ENCODE results near the gene SLC2A3.
A peak's percentile ranks its signal among the peaks of the same experiment; 100 is the strongest.
"Not testable (repeated sequence)": the region's sequence is repeated elsewhere in the genome, so short reads cannot be mapped to it uniquely, and the experiment has no call there.

Gene SLC2A3

DNA sequence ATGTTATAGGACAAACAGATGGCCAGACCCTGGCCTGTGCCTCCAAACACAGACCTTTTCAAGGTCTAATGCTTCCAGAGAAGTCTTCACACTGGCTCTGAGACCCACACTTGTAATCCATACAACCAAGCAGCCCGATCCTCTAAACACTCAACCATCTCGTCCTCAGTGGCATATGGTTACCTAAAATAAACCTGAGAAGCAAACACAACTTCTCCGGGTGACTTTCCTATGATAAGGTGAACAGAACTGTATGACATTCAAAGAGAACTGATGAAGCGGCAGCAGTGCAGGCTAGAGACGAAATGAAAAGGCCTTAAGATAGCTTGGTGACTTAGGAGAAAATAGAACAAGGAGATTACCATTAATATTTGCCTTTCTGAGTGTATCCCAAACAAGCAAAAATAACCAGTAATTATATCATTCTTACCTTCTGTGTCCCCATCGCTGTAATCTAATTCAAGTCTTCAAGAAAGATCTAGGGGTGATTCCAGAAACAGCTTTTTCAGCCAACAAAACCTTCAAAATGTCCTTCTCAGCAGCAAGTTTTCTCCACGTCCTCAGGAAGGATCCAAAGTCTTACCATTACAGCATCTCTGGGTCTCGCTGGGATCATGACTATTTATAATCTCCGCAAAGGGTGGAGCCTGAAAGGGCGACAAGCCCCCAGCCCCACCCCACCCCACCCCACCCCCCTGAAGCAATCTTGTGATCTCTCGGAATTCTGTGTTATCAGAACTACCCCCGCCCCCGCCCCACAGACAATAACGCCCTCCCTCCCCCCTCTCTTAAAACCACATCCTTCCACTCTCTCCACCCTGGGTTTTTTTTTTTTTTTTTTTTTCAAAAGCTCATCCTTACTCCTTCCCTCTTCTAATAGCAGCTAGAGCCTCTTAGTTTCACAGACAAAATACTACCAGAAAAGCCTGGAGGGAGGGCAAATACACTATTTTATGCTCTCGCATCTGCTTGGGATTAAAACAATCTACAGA is at the start of gene SLC2A3:
Gene SLC2A3, minus strand, starts transcription at position 598 of the 992 bp plus-strand sequence. Its CDS starts 153 bp downstream, at position 445.
- DNase-seq (ENCODE audit: low read depth in 2 of 2), result peak; percentile 44 to 58

DNA sequence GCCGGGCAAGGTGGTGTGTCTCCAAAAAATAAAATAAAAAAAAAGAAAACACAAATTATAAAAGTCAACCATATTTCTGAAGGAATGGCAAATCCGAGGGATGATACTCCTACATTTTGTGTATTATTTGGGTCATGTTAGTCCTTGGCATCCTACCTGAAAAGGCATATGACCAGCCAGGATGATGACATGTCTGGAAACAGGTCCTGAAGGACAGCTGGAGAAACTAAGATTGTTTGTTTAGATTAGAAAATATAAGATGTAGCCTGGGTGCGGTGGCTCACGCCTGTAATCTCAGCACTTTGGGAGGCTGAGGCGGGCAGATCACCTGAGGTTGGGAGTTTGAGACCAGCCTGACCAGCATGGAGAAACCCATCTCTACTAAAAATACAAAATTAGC is 48.9 kb upstream of the SLC2A3 start:
- DNase-seq (ENCODE audit: low read depth in 2 of 2), result no peak

DNA sequence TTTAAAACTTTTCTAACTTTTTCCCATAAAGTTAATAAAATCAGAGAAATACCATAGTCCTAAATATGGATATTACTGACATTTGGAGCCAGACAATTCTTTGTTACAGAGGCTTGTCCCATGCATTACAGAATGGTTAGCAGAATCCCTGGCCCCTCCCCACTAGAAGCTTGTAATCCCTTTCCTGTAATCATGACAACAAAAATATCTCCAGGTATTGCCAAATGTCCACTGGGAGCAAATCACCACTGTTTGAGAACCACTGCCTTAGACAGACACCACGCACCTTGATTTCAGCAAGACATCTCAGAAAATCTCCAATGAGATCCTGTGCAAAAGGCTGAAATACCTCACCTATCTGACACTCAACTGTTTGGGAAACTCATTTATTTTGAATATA is 47.5 kb upstream of the SLC2A3 start:
- not testable (repeated sequence) for DNase-seq (ENCODE audit: low read depth in 2 of 2)

DNA sequence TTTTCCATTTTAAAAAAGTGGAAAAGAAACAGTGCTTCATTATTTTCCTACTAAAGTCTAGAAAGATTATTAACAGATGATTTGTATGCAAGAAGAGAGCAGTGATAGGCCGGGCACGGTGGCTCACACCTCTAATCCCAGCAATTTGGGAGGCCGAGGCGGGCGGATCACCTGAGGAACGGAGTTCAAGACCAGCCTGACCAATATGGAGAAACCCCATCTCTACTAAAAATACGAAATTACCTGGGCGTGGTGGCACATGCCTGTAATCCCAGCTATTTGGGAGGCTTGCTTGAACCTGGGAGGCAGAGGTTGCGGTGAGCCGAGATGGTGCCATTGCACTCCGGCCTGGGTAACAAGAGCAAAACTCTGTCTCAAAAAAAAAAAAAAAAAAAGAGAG is 47.0 kb upstream of the SLC2A3 start:
- not testable (repeated sequence) for DNase-seq (ENCODE audit: low read depth in 2 of 2)

DNA sequence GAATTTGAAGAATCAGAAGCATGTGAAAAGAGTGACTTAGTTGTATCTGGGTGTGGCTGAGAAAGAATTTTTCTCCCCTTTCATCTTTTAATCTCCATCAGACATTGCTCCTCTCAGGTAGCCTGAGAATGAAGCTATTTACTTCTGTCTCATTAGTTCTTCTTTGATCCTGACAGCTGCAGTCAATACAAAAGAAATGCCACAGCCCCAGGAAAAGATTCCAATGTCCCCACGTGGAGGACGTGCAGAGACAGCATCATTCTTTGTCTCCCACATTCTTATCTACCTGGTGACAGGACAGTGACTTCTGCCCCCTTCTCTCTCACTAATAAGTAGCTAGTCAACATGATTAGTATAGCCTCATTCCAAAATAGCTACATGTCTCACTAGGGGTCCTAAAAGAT is 46.3 kb upstream of the SLC2A3 start:
- not testable (repeated sequence) for DNase-seq (ENCODE audit: low read depth in 2 of 2)

DNA sequence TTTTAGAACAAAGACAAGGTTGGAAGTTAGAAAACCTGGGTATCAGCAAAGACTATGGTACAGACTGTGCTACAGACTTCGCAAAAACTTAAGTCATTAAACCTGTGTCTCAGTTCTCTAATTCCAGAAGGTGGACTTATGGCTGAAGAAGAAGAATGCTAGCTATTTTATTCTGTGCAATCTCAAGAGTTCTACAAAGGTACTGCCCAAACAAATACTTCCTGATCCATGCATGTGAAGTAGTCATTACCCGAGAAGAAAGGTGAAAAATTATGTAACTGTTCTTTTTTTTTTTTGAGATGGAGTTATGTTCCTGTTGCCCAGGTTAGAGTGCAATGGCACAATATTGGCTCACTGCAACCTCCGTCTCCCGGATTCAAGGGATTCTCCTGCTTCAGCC is 45.5 kb upstream of the SLC2A3 start:
- DNase-seq (ENCODE audit: low read depth in 2 of 2), result no peak

DNA sequence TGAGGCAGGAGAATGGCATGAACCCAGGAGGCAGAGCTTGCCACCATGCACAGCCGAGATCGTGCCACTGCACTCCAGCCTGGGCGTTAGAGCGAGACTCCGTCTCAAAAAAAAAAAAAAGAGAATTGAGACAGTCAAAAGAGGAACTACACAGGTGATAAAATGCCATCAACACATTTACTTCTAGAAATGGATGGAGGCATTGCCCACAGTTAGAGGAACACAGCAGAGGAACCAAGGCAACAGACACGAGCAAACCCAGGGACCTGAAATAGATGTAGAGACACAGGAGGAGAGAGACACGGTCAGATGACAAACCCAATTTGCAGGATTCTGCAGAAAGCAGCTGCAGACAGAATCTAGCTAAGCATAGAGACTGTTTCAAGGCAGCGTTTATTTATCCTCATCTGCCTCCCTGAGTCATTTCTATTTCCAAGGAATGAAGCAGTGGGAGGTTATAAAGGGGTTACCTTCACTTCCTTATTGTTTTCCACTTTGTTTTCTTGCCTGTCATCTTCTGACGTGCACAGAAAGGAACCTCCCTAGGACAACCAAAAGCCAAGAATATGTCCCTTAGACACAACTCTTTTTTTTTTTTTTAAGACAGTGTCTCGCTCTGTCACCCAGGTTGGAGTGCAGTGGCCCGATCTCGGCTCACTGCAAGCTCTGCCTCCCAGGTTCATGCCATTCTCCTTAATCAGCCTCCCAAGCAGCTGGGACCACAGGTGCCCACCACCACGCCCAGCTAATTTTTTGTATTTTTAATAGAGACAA is 41.6 kb upstream of the SLC2A3 start:
- not testable (repeated sequence) for DNase-seq (ENCODE audit: low read depth in 2 of 2)

DNA sequence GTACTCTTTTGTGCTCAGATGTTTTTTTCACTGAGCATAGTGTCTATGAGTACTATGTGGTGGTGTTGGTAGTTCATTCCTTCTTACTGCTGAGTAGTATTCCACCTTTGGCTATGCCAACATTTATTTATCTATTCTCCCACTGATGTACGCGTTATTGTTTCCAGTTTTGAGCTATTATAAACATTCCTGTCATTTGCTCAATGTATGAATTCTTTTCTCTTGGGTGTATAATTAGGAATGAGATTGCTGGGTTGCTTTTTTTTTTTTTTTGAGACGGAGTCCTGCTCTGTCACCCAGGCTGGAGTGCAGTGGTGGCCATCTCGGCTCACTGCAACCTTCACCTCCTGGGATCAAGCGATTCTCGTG is 37.5 kb upstream of the SLC2A3 start:
- DNase-seq (ENCODE audit: low read depth in 2 of 2), result no peak

DNA sequence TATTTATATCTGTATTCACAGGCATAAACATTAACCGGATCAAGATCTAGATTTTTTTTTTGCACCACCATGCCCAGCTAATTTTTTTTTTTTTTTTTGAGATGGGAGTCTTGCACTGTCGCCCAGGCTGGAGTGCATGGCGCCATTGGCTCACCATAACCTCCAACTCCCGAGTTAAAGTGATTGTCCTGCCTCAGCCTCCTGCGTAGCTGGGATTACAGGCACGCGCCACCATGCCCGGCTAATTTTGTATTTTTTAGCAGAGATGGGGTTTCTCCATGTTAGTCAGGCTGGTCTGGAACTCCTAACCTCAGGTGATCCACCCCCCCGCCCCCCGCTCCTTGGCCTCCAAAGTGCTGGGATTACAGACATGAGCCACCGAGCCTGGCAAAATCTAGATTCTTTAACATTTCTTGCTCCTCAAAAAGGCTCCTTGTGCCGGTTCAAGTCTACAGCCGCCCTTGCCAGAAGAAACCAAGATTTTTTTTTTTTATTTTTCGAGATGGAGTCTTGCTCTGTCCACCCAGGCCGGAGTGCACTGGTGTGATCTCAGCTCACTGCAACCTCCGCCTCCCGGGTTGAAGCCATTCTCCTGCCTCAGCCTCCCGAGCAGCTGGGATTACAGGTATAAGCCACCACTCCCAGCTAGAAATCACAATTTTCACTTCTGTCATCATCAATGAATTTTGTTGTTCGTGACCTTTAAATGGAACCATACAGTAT is 36.9 kb upstream of the SLC2A3 start:
- no peak for DNase-seq (ENCODE audit: low read depth in 2 of 2)

DNA sequence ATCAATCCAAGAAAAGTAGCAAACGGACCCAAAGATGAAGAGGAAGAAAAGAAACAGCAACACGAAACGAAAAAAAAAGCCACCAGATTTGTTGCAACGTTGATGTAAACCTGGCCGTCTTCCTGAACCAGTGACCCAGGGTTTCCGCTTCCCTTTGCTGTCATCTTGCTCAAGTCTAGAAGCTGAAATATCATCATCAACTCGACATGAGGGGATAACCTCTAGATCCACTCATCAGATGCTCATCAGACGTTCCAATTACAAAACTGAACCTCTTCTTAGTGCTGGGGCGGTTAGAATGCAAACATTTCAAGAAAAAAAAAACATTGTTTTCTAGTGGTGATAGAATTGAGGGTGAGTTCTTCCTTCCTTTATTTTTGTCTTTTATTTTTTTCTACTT is 36.3 kb upstream of the SLC2A3 start:
- not testable (repeated sequence) for DNase-seq (ENCODE audit: low read depth in 2 of 2)

DNA sequence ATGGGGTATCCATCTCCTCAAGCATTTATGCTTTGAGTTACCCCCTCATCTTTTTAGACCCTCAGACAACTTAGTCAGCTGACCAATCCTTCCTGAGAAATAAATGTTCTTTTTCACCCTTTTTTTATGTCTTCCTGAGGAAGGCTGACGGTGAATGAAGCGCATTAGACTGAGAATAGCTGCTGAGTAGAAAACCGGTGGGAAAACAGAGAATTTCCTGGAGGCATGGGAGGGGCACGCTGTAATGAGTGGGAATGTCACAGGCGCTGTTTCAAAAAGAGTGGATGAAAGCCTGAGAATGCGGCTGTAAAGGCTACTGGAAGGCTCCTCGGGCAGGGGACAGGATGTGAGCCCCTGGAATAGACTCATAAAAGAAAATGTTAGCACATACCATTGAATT is 35.8 kb upstream of the SLC2A3 start:
- DNase-seq (ENCODE audit: low read depth in 2 of 2), result not testable (repeated sequence)

DNA sequence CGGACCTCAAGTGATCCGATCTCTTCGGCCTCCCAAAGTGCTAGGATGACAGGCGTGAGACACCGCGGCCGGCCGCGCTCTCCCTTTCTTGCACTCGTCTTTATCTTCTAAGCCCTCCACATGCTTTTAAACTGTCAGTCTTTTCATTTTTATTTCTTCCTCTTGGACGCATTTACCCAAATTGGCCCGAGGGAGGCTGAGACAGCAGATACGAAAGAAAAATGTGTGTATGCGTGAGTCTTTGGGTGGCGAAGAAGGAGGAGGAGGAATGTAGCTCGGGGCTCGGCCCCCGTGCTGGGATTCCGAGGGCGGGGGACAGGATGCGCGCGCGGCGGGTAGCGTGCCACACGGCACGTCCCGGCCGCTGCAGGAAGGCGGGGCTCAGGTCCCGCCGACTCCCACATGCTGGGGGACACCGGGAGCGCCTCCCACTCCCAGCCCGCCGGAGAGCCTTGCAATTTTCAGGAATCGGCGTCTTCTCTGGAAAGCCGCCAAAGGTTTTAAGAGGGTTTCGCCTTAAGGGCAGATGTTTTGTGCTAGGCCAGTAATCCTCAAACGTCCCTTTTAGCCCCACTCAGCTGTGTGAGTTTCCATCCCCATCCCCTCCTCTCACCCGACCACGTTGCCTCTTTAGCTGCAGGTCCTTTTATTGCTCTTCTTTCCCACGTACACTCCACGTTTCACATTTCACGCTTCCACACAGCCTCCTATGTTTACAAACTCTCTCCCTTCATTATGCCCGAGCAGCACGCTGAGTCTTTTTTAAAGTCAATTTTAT is 34.7 kb upstream of the SLC2A3 start:
- DNase-seq (ENCODE audit: low read depth in 2 of 2), result peak; percentile 51 to 74

DNA sequence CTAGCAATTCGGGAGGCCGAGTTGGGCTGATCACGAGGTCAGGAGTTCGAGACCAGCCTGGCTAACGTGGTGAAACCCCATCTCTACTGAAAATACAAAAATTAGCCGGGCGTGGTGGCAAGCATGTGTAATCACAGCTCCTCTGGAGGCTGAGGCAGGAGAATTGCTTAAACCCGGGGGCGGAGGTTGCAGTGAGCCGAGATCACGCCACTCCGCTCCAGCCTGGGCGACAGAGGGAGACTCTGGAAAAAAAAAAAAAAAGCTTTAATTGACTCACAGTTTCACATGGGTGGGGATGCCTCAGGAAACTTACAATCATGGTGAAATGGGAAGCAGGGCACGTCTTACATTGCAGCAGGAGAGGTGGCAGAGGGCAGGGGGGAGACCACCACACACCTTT is 30.6 kb upstream of the SLC2A3 start:
- no peak for DNase-seq (ENCODE audit: low read depth in 2 of 2)

DNA sequence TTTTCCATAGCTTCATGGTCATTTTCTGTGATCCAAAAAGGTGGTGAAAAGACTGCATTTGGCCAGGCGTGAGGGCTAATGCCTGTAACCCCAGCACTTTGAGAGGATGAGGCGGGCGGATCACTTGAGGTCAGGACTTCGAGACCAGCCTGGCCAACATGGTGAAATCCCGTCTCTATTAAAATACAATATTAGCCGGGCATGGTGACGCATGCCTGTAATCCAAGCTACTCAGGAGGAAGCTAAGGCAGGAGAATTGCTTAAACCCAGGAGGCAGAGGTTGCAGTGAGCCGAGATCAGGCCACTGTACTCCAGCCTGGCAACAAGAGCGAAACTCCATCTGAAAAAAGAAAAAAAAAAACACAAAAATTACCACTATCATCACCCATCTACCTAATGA is 28.7 kb upstream of the SLC2A3 start:
- not testable (repeated sequence) for DNase-seq (ENCODE audit: low read depth in 2 of 2)

DNA sequence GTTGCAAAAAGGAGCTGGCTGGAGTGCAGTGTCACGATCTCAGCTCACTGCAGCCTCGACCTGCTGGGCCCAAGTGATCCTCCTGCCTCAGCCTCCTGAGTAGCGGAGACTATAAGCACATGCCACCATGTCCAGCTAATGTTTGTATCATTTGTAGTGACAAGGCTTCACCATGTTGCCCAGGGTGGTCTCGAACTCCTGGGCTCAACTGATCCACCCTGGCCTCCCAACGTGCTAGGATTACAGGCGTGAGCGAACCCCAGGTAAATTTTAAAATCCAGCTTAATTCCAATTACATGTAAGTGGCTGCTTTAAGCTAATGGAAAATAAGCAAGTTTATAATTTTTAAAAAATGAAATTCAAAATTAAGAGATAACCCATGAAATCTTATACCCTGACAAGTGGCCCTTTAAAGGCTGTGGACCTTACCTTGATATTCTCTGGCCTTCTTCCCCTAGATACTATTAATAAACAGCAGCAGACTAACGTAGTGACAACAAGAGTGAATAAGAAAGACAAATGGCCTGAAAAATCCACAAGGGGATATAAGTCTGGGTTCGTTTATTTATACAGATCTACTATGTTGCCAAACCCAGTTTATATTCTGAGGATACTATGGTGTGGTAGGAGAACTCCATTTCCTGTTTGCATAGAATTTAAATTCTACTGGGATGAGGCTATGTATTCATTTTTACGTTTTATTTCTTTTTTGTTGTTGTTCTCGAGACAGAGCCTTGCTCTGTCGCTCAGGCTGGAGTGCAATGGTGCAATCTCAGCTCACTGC is 25.6 kb upstream of the SLC2A3 start:
- no peak for DNase-seq (ENCODE audit: low read depth in 2 of 2)

DNA sequence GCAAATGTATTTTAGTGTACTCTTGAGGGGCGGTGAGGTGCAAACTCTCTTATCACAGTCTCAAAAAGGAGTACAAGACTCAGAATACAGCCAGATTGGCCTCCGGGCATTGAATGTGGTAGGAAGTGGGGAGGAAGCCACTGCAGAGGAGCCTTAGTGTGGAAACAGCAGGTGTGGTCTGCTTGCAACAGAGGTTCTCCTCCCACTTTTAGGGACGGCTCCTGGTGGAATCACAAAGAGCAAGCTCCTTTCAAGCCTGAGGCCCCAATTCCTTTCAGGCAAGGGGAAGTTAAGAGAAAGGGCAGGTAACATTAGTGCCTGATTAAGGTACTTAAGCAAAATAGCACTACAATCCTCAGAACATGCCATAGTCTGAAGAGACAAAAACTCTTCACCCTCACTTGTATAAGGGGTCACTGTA is 23.7 kb upstream of the SLC2A3 start:
- DNase-seq (ENCODE audit: low read depth in 2 of 2), result no peak

DNA sequence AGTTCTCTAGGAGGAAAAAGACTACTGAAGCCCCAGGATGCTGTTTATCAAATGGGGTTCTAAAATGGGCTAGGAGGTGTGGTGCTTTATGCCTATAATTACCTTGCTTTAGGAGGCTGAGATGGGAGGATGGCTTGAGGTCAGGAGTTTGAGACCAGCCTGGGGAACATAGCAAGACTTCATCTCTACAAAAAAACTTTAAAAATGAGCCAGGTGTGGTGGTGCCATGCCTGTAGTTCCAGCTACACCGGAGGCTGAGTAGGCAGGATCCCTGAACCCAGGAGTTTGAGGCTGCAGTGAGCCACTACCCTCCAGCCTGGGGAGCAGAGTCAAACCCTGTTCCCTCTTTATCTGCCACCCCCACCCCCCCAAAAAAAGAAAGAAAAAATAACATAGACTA is 23.3 kb upstream of the SLC2A3 start:
- no peak for DNase-seq (ENCODE audit: low read depth in 2 of 2)

DNA sequence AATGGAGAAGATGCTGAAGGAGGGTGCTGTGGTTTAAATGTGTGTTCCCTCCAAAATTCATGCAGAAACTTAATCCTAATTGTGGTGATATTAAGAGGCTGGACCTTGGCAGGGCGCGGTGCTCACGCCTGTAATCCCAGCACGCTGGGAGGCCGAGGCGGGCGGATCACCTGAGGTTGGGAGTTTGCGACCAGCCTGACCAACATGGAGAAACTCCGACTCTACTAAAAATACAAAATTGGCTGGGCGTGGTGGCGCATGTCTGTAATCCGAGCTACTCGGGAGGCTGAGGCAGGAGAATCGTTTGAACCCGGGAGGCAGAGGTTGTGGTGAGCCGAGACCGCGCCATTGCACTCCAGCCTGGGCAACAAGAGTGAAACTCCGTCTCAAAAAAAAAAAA is 18.9 kb upstream of the SLC2A3 start:
- not testable (repeated sequence) for DNase-seq (ENCODE audit: low read depth in 2 of 2)

DNA sequence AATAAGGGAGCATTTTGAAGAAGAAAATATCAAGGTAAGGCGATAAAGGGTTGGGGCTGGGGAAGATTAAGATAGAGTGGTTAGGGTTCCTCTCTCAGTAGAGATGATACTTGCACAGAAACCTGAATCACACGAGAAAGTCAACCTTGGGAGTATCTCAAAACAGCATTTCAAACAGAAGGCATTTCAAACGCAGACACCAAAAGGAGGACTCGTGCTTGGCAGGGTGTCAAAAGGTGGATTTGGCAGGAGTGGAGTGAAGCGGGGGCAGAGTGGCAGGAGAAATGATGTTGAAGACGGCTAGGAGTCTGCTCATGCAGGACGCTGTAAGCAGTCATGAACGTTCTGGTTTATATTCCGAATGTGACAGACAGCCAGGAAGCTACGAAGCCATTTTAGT is 18.4 kb upstream of the SLC2A3 start:
- DNase-seq (ENCODE audit: low read depth in 2 of 2), result not testable (repeated sequence)

DNA sequence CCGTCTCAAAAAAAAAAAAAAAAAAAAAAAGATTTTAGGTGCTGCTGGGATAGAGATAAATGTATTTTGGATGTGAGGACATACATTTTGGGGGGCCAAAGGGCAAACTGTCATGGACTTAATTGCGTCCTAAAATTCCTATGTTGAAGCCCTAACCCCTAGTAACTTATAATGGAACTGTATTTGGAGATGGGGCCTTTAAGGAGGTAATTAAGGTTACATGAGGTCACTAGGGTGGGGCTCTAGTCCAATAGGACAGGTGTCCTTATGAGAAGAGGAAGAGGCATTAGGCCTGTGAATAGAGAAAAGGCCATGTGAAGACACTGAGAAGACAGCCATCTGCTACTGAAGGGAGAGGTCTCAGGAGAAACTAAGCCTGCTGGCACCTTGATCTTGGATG is 17.9 kb upstream of the SLC2A3 start:
- DNase-seq (ENCODE audit: low read depth in 2 of 2), result not testable (repeated sequence)
